Measurements from ENCODE around the gene AANAT. TPM values are rescaled to one million over a fixed set of nuclear protein-coding genes. Genes with fewer than 3 reads are reported as not detected.
"Not testable (repeated sequence)": the region's sequence is repeated elsewhere in the genome, so short reads cannot be mapped to it uniquely, and the experiment has no call there.

Gene AANAT
- total RNA-seq, 2 donors from 2014 or later = not detected

- H3K4me3 Mint-ChIP-seq = no peak overlapping the region
- peaks cover 21% of the 10 kb centered on the region for H3K4me1 Mint-ChIP-seq
- no peaks in the 10 kb centered on the region for H3K27me3 Mint-ChIP-seq
- no peaks in the 10 kb centered on the region for H3K9me3 Mint-ChIP-seq
- H3K27ac Mint-ChIP-seq = peak overlapping the region; percentile 36
- no peak for ATAC-seq (replicated peaks)
- H3K36me3 Mint-ChIP-seq (ENCODE audit: low read depth) = no peaks in the 10 kb centered on the region
Measured at GRCh38 chr17:76511668-76512365, 44.4 kb downstream of the AANAT start.

DNA sequence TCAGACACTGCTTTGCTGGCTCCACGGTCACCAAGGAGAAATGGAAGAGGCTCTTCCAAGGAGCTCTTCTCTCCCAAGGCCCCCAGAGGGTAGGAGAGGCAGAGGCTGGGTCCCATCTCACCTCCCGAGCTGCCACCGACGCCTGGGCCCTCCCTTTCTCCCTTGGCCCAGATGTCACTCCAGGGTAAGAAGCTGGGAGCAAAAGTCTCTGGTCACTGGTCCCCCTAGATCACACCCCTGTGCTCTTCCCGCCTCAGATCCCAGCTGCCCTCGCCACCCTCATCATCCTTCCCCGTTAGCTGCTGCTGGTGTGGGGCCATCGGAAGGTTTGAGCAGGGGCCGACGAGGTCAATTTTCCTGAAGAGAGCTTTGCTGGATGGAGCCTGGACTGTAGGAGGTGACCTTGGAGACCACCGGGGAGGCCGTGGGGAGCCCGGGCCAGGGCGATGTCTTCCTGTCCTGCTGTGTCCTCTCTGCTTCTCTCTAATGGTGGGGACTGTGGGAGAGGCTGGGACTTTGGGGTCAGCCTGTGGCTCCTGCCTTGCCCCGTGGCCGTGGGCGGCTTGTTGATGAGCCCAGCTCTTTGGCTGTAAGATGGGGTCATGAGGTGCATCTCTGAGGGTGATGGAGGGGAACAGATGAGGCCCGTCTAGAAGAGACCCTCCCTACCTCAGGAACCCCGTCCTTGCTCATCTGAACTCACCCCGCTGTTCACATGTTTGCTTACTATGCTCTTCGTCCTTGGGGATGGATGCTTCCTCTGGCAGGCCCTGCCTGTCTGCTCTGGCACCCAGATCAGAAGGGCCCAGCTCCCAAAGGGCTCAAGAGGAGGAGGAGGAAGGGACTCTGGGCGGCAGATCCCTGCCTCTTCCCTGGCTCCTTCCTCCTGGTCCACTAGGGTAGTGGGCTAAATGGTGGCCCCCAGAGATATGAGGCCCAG is 45.2 kb downstream of the AANAT start:
- no peaks in the 10 kb centered on the region for H3K27me3 Mint-ChIP-seq
- peak overlapping the region; percentile 65 for H3K27ac Mint-ChIP-seq
- peaks cover 21% of the 10 kb centered on the region for H3K4me1 Mint-ChIP-seq
- peak overlapping the region; percentile 19 for H3K4me3 Mint-ChIP-seq
- ATAC-seq (replicated peaks) = no peak
- H3K9me3 Mint-ChIP-seq = no peaks in the 10 kb centered on the region
- no peaks in the 10 kb centered on the region for H3K36me3 Mint-ChIP-seq (ENCODE audit: low read depth)

DNA sequence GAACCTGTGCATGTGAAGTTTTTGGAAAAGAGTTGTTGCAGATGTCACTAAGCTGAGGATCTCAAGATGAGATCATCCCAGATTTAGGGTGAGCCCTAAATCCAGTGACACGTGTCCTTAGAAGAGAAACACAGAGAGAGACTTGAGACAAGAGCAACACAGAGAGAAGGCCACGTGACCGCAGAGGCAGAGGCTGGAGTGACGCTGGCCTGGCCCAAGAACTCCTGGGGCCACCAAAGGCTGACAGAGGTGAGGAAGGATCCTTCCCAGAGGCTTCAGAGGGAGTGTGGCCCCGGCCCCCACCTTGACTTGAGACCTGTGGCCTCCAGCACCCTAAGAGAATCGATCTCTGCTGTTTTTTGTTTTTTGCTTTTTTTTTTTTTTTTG is 45.9 kb downstream of the AANAT start:
- Mint-ChIP-seq H3K27ac (peak overlapping the region; percentile 65), H3K4me1 (peaks cover 21% of the 10 kb centered on the region), H3K4me3 (peak overlapping the region; percentile 19), H3K9me3 (no peaks in the 10 kb centered on the region), H3K27me3 (no peaks in the 10 kb centered on the region), H3K36me3 (ENCODE audit: low read depth) (no peaks in the 10 kb centered on the region)
- ATAC-seq (replicated peaks) = no peak

- peaks cover 26% of the 10 kb centered on the region for H3K4me1 Mint-ChIP-seq
- H3K27ac Mint-ChIP-seq = peak overlapping the region; percentile 85
- H3K36me3 Mint-ChIP-seq (ENCODE audit: low read depth); H3K9me3 Mint-ChIP-seq; H3K27me3 Mint-ChIP-seq; ATAC-seq (replicated peaks): not testable (repeated sequence)
- H3K4me3 Mint-ChIP-seq = peak overlapping the region; percentile 64
Measured at GRCh38 chr17:76514355-76514754, 47.0 kb downstream of the AANAT start.

GRCh38 chr17:76515274-76515949 is 48.0 kb downstream of the AANAT start:
- peak overlapping the region; percentile 85 for H3K27ac Mint-ChIP-seq
- H3K9me3 Mint-ChIP-seq = no peaks in the 10 kb centered on the region
- no peaks in the 10 kb centered on the region for H3K27me3 Mint-ChIP-seq
- peak overlapping the region; percentile 64 for H3K4me3 Mint-ChIP-seq
- H3K4me1 Mint-ChIP-seq = peaks cover 26% of the 10 kb centered on the region
- peak; percentile 91 for ATAC-seq (replicated peaks)
- H3K36me3 Mint-ChIP-seq (ENCODE audit: low read depth) = no peaks in the 10 kb centered on the region

DNA sequence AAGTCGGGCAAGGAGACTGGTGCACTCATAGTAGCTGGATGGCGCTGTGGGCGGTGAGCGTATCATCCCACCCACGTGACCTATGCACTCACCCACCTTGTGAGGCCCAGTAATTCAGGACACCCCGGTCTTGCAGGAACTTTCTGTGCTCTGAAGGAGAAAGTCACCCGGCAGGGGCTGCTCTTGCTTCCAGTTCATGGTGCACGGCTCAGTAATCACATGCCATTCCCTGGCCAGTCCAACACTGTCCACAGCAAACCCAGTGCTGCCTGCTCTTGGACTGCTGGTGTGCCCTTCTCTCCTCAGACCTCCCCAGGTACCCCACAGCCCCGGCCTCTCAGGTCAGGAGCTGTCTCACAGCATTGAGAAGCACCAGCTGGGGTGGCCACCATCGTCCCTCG is 50.2 kb downstream of the AANAT start:
- Mint-ChIP-seq H3K27me3 (no peaks in the 10 kb centered on the region), H3K4me3 (no peak overlapping the region), H3K27ac (peak overlapping the region; percentile 72), H3K9me3 (no peaks in the 10 kb centered on the region), H3K4me1 (peaks cover 18% of the 10 kb centered on the region), H3K36me3 (ENCODE audit: low read depth) (no peaks in the 10 kb centered on the region)
- ATAC-seq (replicated peaks) = no peak

DNA sequence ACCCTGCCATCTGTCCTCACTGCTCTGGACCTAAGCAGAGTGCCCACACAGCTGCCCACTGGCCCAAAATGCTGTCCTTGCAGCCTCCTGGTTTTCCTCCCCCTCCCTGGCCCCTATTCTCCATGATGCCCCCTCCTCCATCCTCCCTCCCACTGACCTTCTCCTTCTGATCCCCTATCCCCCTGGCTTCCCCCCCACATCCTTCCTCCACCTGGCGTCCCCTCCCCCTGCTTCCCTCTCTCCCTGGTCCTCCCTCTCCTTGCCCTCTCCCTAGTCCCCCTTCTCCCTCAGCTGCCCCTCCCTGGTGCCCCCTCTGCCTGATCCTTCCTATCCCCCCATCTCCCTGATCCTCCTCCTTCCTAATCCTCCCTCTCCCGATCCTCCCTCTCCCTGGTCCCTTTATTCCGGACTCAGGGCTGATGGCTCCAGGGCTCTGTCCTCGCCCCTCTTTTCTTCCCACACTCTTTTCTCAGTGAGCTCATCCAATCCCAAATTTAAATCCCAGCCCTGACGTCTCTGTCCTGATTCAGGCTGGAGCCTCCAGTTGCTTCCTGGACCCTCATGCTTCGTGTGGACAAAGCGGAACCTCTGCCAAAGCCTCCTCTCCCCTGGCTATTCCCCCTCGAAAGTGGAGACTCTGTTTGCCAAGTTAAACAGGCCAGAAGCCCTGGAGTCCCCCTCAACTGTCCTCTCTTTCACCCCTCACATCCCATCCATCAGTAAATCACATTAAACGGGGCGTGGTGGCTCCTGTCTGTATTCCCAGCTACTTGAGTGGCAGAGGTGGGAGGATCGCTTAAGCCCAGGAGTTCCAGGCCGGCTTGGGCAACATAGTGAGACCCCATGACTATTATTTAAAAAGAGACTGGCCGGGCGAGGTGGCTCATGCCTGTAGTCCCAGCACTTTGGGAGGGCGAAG is 51.9 kb downstream of the AANAT start:
- peaks cover 6% of the 10 kb centered on the region for H3K4me1 Mint-ChIP-seq
- H3K36me3 Mint-ChIP-seq (ENCODE audit: low read depth) = no peaks in the 10 kb centered on the region
- no peaks in the 10 kb centered on the region for H3K9me3 Mint-ChIP-seq
- H3K27me3 Mint-ChIP-seq = no peaks in the 10 kb centered on the region
- ATAC-seq (replicated peaks) = no peak
- H3K4me3 Mint-ChIP-seq = no peak overlapping the region
- H3K27ac Mint-ChIP-seq = peak overlapping the region; percentile 81

Other genes starting within 250 kb of the AANAT start
- gene RNF157, start 227.1 kb upstream of the AANAT start, total RNA-seq = 10 to 100 TPM; 15.5 to 17.4 TPM
- 100 to 1,000 TPM; 173 to 187 TPM for gene UBALD2, start 202.3 kb upstream of the AANAT start, total RNA-seq
- 1 to 10 TPM in 1 of 2 donors, under 1 TPM in 1; 0.85 to 2.1 TPM for gene QRICH2, start 159.3 kb upstream of the AANAT start, total RNA-seq
- 10 to 100 TPM; 24.5 to 29.7 TPM for gene PRPSAP1, start 113.7 kb upstream of the AANAT start, total RNA-seq
- gene SPHK1, start 83.0 kb upstream of the AANAT start, total RNA-seq = 10 to 100 TPM; 10.5 to 12.4 TPM
- 10 to 100 TPM; 35.3 to 38.7 TPM for gene UBE2O, start 14.5 kb upstream of the AANAT start, total RNA-seq
- gene RHBDF2, start 33.8 kb downstream of the AANAT start, total RNA-seq = 10 to 100 TPM; 33.3 to 56.5 TPM
- not detected for gene CYGB, start 70.1 kb downstream of the AANAT start, total RNA-seq
- gene PRCD, start 72.4 kb downstream of the AANAT start, total RNA-seq = not detected
- under 1 TPM in 1 of 2 donors, not detected in 1; 0.29 TPM for gene ST6GALNAC2, start 118.3 kb downstream of the AANAT start, total RNA-seq
- 1 to 10 TPM; 1.4 to 2.5 TPM for gene ST6GALNAC1, start 176.2 kb downstream of the AANAT start, total RNA-seq
- 1 to 10 TPM; 7.3 to 7.4 TPM for gene MXRA7, start 243.4 kb downstream of the AANAT start, total RNA-seq

Data from activated T-helper 17 cell treated with anti-CD3 and anti-CD28 coated beads, Interleukin-2, amount 50 U/mL, for 72 hours (primary cell).